ENCODE data around the gene KCNH2.

KCNH2 gene

GRCh38 chr7:150974468-150975391, 3.4 kb downstream of the KCNH2 start:
- DNase-seq (ENCODE audit: low read depth), result peak; percentile 67

- DNase-seq (ENCODE audit: low read depth), result no peak
These were observed 4.3 kb downstream of the KCNH2 start for GRCh38 chr7:150973571-150974451.

- no peak for DNase-seq (ENCODE audit: low read depth)
These were observed 5.4 kb downstream of the KCNH2 start for GRCh38 chr7:150972741-150973140.

DNA sequence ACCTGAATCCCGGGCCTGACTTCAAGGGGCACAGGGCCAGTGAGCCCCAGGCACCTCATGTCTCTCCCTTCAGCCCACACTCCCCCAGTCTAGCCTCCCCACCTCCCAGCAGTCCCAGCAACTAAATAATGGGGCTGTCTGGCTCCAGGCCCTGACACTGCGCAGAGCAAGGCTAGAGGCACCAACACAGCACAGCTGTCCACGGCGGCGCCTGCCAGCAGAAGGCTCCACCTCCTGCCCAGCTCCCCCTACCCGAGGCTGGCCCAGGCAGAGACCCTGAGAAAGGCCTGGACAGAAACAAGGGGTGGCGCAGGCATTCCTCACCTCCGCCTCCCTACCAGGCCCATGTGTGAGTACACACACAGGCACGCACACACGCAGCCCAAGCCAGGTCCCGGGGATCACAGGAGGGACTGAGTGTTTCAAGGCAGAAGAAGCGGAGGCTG, 6.1 kb downstream of the KCNH2 start:
- no peak for DNase-seq (ENCODE audit: low read depth)

DNA sequence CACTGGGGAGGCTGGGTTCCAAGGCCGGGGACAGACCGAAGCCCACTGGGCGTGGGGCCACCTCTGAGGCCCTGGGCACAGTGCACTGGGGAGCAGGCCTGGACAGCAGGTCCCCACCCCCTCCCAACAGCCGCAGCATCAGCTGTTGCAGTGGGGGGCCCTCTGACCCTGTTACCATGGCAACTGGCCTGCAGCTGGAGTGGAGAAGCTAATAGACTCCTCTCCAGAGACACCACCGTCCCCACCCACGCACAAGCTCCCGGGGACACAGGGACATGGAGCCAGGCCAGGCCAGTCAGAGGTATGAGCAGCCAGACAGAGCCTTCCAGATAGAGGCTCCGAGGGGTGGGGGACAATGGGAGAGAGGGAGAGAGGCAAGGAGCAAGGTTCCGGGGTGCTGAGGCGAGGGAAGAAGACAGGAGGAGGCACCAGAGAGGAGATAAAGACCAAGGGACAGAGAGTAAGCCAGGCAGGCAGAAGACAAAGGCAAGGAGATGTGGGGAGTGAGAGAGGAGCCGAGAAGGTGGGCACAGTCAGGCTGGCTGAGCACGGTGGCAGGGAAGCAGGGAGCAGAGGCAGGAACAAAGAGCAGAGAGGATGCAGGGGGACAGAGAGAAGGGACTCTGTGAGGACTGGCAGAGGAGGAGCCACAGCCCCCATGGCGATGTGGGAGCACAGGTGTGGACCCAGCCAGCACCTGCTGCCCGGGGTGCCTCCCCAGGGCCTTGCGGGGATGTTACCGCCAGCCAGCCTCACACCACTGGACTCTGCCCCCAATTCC, 6.7 kb downstream of the KCNH2 start:
- no peak for DNase-seq (ENCODE audit: low read depth)

GRCh38 chr7:150970424-150970823, 7.7 kb downstream of the KCNH2 start:
- DNase-seq (ENCODE audit: low read depth), result no peak

GRCh38 chr7:150969475-150969874, 8.6 kb downstream of the KCNH2 start:
- no peak for DNase-seq (ENCODE audit: low read depth)

DNA sequence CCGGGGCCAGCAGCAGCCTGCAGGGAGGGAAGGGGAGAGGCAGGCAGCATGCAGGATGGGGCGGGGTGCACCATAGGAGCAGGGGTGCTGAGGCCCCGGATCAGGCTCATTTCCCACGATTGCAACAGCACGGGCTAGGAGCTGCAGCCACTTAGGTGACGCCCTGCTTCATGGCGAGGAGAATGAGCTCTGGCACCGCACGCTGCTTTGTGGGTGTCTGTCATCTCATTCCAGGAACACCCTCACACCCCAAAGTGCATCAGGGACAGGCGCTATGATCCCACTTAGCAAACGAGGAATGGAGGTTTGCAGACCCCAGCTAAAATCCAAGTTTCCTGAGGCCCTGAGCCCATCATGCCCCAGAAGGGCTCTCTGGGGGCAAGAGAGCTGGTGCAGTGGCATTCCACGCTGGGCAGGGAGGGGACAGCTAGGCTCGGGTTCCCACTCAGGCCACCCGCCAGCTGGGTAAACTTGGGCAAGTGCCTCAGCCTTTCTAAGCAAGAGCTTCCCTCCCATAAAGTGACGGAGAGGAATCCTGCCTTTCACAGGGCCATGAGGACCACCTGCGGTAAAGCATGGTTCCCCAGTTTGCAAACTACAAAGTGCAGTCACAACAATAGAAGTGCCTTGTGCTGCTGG, 9.3 kb downstream of the KCNH2 start:
- no peak for DNase-seq (ENCODE audit: low read depth)

DNA sequence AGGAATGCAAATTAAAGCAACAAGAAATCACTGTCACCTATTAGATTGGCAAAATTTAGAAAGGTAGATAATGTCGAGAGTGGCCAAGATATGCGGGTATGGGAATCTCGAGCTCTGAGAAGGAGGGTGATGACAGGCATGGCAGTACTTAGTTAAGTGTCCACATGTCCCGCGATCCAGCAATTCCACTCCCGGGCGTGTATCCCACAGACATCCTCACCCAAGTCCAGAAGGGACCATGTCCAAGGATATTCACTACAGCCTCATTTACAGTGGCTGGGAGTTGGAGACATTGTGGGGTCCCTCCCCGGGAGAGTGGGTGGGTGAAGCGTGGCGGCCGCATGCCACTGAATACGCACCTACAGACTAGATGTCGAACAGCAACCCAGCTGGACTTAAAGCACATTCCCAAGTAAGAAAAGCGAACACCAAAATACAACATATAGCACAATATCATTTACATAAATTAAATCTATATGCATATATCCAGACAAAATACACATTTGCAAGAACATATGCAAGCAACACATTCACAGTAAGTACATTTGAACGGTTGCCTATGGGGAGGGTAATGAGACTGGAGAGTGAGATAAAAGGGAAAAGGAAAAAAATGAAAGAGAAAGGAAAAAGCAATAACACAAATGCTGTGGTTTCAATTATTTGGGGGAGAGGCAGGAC, 9.9 kb downstream of the KCNH2 start:
- no peak for DNase-seq (ENCODE audit: low read depth)

GRCh38 chr7:150967349-150967748, 10.8 kb downstream of the KCNH2 start:
- DNase-seq (ENCODE audit: low read depth), result no peak

- no peak for DNase-seq (ENCODE audit: low read depth)
These were observed 12.1 kb downstream of the KCNH2 start for GRCh38 chr7:150966002-150966401.

DNA sequence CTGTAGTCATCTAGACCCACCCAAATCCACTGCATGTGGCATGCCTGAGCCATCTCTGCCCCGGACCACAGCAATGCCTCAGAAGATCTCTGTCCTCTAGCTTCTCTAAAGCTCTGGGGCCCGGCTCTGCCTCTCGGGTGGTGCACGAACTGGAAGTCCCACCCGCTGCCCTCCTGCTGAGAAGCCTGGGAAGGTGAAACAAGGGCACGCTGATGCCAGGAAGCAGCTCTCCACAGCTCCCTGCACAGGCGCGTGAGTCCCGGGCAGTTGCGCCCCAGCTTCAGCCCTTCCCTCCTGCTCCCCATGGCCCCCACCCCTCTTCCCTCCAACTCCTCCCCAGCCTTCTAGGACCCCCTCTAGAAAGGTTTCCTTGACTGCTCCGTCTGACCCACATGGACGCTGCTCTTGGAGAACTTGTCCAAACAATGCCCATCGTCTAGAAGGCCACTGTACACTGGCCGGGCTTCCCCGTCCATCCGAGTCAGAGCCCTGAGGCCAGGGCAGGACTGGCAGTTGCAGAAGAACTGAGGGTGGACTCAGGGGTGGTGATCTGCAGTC, 12.8 kb downstream of the KCNH2 start:
- DNase-seq (ENCODE audit: low read depth), result no peak

DNA sequence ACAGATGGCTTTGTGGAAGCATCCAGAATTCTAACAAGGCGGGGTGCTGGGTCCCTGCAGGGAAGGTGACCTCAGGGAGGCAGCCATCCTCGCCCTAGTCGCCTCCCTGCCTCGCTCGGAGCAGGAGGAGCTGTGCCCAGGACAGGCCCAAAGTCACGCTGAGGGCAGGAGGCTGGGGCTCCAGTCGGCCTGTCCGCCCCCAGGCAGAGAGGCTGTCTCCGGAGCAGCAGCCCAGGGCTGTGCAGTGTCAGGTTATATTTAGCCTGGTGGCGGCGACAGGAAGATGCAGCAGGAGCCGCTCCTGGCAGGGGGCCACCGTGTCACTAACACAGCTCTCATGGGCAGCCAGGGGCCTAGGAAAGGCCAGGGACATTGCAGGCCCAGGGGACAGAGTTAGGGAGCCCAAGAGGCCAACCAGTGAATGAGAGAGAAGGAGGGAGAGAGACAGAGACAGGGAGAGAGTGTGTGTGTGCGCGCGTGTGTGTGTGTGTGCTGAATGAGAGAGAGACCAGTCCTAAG, 13.5 kb downstream of the KCNH2 start:
- DNase-seq (ENCODE audit: low read depth), result no peak

DNA sequence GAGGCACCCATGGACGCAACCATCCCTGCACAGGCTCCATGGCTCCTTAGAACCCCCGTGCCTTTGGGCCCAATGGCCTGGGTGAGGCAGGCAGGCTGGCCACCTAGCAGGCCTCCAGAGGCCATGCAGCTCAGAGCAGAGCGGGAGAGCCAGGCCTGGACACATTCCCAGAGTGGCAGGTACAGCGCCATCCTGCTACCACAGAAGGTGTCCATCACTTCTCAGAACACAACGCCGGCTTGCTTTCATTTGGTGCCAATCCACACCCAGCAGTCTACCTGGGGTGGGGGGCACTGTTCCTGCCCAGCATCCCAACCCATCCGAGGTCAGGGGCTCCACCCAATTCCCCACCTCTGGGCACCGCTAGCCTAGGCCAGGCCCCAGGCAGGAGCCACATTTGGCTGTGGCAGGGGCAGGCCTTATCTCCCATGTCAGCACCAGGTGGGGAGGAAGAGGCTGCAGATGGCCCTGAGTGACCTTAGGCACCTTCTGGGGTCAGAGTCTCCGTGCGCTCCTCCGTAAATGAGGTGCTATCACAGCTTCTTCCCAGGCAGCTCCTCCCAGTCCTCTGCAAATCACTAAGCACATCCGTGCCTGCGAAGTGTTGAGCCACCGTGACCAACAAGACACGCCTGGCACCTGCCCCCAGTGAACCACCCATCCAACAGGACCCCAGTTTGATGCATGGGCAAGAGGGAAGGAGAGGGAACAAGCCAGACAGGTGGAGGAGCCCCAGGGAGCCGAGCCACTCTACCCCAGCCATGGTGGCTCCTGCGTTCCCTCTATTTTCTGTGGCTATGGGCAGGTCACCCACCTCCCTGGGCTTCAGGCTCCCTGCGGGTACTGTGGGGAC, 14.2 kb downstream of the KCNH2 start:
- DNase-seq (ENCODE audit: low read depth), result no peak

GRCh38 chr7:150962553-150963399, 15.3 kb downstream of the KCNH2 start:
- DNase-seq (ENCODE audit: low read depth), result peak; percentile 49

DNA sequence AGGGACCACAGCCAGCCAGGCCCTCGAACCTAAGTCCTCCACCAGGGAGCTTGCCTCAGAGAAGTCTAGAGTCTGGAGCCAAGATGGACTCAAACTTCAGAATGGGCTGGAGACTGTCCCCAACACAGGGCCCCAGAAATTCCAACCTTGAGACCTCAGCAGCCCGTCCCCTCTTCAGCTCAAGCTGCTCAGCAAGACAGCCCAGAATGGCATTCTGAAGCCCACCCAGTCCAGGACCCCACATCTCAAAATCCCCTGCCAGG, 15.9 kb downstream of the KCNH2 start:
- no peak for DNase-seq (ENCODE audit: low read depth)

DNA sequence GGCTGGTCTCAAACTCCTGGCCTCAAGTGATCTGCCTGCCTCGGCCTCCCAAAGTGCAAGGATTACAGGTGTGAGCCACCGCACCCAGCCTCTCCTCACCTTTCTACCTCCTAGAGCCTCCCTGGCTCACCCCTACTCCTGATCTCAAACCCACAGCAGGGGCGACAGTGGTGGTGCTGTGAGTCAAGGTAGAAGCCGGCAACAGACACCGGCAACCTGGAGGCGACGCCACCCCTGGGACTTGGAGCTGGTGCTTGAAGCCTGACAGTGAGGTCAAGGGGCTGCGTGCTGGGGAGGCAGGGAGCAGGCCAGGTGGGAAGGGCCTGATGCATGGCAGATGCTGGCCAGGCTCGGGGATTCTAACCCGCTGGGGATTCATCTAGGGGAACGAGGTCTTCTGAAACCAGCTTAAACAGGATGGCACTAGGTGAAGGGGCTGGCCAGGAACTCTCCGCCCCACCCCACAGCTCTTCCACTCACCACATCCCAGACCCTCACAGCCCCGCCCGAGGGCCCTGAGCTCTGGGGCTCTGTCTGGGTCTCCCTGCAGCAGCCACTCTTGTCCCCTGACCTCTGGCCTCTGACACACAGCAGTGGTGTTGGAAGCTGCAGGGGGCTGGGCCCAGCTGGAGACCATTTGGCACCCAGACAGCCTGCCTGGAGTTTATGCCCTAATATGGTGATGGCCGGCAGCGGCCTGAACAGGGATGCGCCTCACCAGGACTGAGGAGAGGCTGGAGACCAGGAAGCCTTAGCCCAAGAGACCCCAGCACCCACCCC, 16.4 kb downstream of the KCNH2 start:
- no peak for DNase-seq (ENCODE audit: low read depth)

All from activated T-cell treated with anti-CD3 and anti-CD28 coated beads for 24 hours (primary cell).